ENCODE data around the gene OR52N4. TPM values are rescaled to one million over a fixed set of nuclear protein-coding genes. Genes with fewer than 3 reads are reported as not detected.

OR52N4 gene
- total and polyA plus RNA-seq, 2 experiments from 2014 or later, result not detected

- Histone ChIP-seq H3K4me1 (ENCODE audit: low read depth) (no peaks in the 10 kb centered on the region), H3K36me3 (no peaks in the 10 kb centered on the region), H3K27ac (no peak within 1 kb of the TSS), H3K27me3 (no peaks in the 10 kb centered on the region), H3K9me3 (ENCODE audit: low read depth) (no peaks in the 10 kb centered on the region), H3K4me3 (no peak within 1 kb of the TSS)
- no peak for TF ChIP-seq CTCF (IDR thresholded peaks at IDR 0.05; ENCODE audit: low read depth, low read length)
- DNase-seq (ENCODE audit: low read depth in 1 of 2, low spot score in 1 of 2), result no peak
Observed at GRCh38 chr11:5783255-5783654, 29.2 kb downstream of the OR52N4 start, which contains the start of gene OR52N5. OR52N5 (minus strand) TSS chr11:5783355; CDS start chr11:5778634, 4,721 bp downstream.

GRCh38 chr11:5791165-5791564, 37.1 kb downstream of the OR52N4 start, which contains the start of gene OR52N1:
OR52N1 (minus strand) TSS chr11:5791265; CDS start chr11:5788816, 2,449 bp downstream.
- Histone ChIP-seq H3K4me3 (no peak within 1 kb of the TSS), H3K36me3 (no peaks in the 10 kb centered on the region), H3K4me1 (ENCODE audit: low read depth) (no peaks in the 10 kb centered on the region), H3K9me3 (ENCODE audit: low read depth) (no peaks in the 10 kb centered on the region), H3K27me3 (no peaks in the 10 kb centered on the region), H3K27ac (no peak within 1 kb of the TSS)
- DNase-seq (ENCODE audit: low read depth in 1 of 2, low spot score in 1 of 2), result no peak
- TF ChIP-seq CTCF (IDR thresholded peaks at IDR 0.05; ENCODE audit: low read depth, low read length), result no peak

- H3K27ac ChIP-seq, result no peak overlapping the region
- H3K4me3 ChIP-seq, result no peak overlapping the region
- H3K9me3 ChIP-seq (ENCODE audit: low read depth), result no peaks in the 10 kb centered on the region
- H3K4me1 ChIP-seq (ENCODE audit: low read depth), result no peaks in the 10 kb centered on the region
- no peaks in the 10 kb centered on the region for H3K36me3 ChIP-seq
- no peak for TF ChIP-seq CTCF (IDR thresholded peaks at IDR 0.05; ENCODE audit: low read depth, low read length)
- no peak for DNase-seq (ENCODE audit: low read depth in 1 of 2, low spot score in 1 of 2)
- H3K27me3 ChIP-seq, result no peaks in the 10 kb centered on the region
Observed at GRCh38 chr11:5796541-5796940, 42.5 kb downstream of the OR52N4 start.

DNA sequence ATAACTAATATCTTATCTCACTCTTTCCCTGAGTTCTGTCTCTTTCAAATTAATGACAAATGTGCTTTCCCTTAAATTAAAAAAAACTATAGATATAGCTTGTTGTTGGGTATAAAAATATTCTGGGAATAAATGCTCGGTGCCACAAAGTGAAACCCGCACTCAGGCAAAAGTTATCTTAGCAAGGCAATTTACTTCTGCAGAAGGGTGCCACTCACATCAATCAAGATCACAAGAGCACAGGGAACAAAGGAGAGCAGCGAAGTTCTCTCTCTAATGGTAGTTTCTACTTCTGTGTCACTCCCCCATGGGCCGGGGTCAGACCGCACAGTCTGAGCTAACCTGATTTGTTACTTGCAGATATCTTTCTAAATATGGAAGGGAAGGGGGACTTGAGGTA, 49.9 kb downstream of the OR52N4 start:
- Histone ChIP-seq H3K9me3 (ENCODE audit: low read depth) (no peaks in the 10 kb centered on the region), H3K27ac (no peak overlapping the region), H3K36me3 (no peaks in the 10 kb centered on the region), H3K27me3 (no peaks in the 10 kb centered on the region), H3K4me3 (no peak overlapping the region), H3K4me1 (ENCODE audit: low read depth) (no peaks in the 10 kb centered on the region)
- TF ChIP-seq CTCF (IDR thresholded peaks at IDR 0.05; ENCODE audit: low read depth, low read length), result no peak
- no peak for DNase-seq (ENCODE audit: low read depth in 1 of 2, low spot score in 1 of 2)

Other genes with a start within 250 kb of the OR52N4 start
- gene UBQLN3, start 244.3 kb upstream of the OR52N4 start, total RNA-seq, result 0.81 and 1.9 TPM in 2 replicates
- 0.52 TPM in 1 of 2 replicates, not detected in the other for gene UBQLN3, start 244.3 kb upstream of the OR52N4 start, polyA plus RNA-seq
- gene UBQLNL, start 237.5 kb upstream of the OR52N4 start, total RNA-seq, result 0.92 and 3.4 TPM in 2 replicates
- gene UBQLNL, start 237.5 kb upstream of the OR52N4 start, polyA plus RNA-seq, result 2.1 and 2.4 TPM in 2 replicates
- gene OR52H1, start 205.7 kb upstream of the OR52N4 start, total RNA-seq, result 0.46 and 0.83 TPM in 2 replicates
- gene OR52H1, start 205.7 kb upstream of the OR52N4 start, polyA plus RNA-seq, result 0.43 TPM in 1 of 2 replicates, not detected in the other
- not detected in 2 replicates for gene OR52B6, start 173.4 kb upstream of the OR52N4 start, total RNA-seq
- gene OR52B6, start 173.4 kb upstream of the OR52N4 start, polyA plus RNA-seq, result 0.52 TPM in 1 of 2 replicates, not detected in the other
- 5.5 and 11.4 TPM in 2 replicates for gene TRIM6, start 157.6 kb upstream of the OR52N4 start, total RNA-seq
- gene TRIM6, start 157.6 kb upstream of the OR52N4 start, polyA plus RNA-seq, result 4.3 and 10.8 TPM in 2 replicates
- 0.81 and 2.4 TPM in 2 replicates for gene TRIM34, start 129.2 kb upstream of the OR52N4 start, total RNA-seq
- gene TRIM34, start 129.2 kb upstream of the OR52N4 start, polyA plus RNA-seq, result 1.6 and 2.4 TPM in 2 replicates
- 13.4 and 18.0 TPM in 2 replicates for gene TRIM5, start 69.2 kb upstream of the OR52N4 start, total RNA-seq
- gene TRIM5, start 69.2 kb upstream of the OR52N4 start, polyA plus RNA-seq, result 12.6 and 19.9 TPM in 2 replicates
- 0.07 TPM in 1 of 2 replicates, not detected in the other for gene TRIM22, start 64.5 kb upstream of the OR52N4 start, total RNA-seq
- gene TRIM22, start 64.5 kb upstream of the OR52N4 start, polyA plus RNA-seq, result 0.32 and 1.3 TPM in 2 replicates
- not detected in 2 replicates for gene OR56B1, start 17.8 kb upstream of the OR52N4 start, total RNA-seq
- gene OR56B1, start 17.8 kb upstream of the OR52N4 start, polyA plus RNA-seq, result not detected in 2 replicates
- gene OR52N5, start 29.1 kb downstream of the OR52N4 start, total RNA-seq, result 0.06 TPM in 1 of 2 replicates, not detected in the other
- gene OR52N5, start 29.1 kb downstream of the OR52N4 start, polyA plus RNA-seq, result 0.10 TPM in 1 of 2 replicates, not detected in the other
- gene OR52N1, start 37.0 kb downstream of the OR52N4 start, total RNA-seq, result not detected in 2 replicates
- gene OR52N1, start 37.0 kb downstream of the OR52N4 start, polyA plus RNA-seq, result not detected in 2 replicates
- not detected in 2 replicates for gene OR52N2, start 54.7 kb downstream of the OR52N4 start, total RNA-seq
- not detected in 2 replicates for gene OR52N2, start 54.7 kb downstream of the OR52N4 start, polyA plus RNA-seq
- gene OR52E6, start 87.7 kb downstream of the OR52N4 start, total RNA-seq, result not detected in 2 replicates
- not detected in 2 replicates for gene OR52E6, start 87.7 kb downstream of the OR52N4 start, polyA plus RNA-seq
- 0.21 and 0.71 TPM in 2 replicates for gene OR52E8, start 103.4 kb downstream of the OR52N4 start, total RNA-seq
- not detected in 2 replicates for gene OR52E8, start 103.4 kb downstream of the OR52N4 start, polyA plus RNA-seq
- gene OR52E4, start 126.4 kb downstream of the OR52N4 start, total RNA-seq, result not detected in 2 replicates
- gene OR52E4, start 126.4 kb downstream of the OR52N4 start, polyA plus RNA-seq, result not detected in 2 replicates
- gene OR52E5, start 139.0 kb downstream of the OR52N4 start, total RNA-seq, result not detected in 2 replicates
- gene OR52E5, start 139.0 kb downstream of the OR52N4 start, polyA plus RNA-seq, result not detected in 2 replicates
- not detected in 2 replicates for gene OR56A3, start 188.0 kb downstream of the OR52N4 start, total RNA-seq
- not detected in 2 replicates for gene OR56A3, start 188.0 kb downstream of the OR52N4 start, polyA plus RNA-seq
- gene OR56A5, start 214.3 kb downstream of the OR52N4 start, total RNA-seq, result not detected in 2 replicates
- not detected in 2 replicates for gene OR56A5, start 214.3 kb downstream of the OR52N4 start, polyA plus RNA-seq
- 1.8 TPM in 1 of 2 replicates, not detected in the other for gene OR52L1, start 232.7 kb downstream of the OR52N4 start, total RNA-seq
- gene OR52L1, start 232.7 kb downstream of the OR52N4 start, polyA plus RNA-seq, result not detected in 2 replicates

All from cardiac muscle cell (in vitro differentiated cells and primary cell).